Activated T-helper 2 cell treated with anti-CD3 and anti-CD28 coated beads, Interferon-gamma antibody, Interleukin-2, Interleukin-4, amounts not matched to agents 10 μg/mL and 5 μg/mL and 100 μg/mL, durations not matched to agents 14 hours and 24 hours and 36 hours (primary cell): ENCODE measurements around the gene TMEM117. TPM values are rescaled to one million over a fixed set of nuclear protein-coding genes. Genes with fewer than 3 reads are reported as not detected.
"Not testable (repeated sequence)": the region's sequence is repeated elsewhere in the genome, so short reads cannot be mapped to it uniquely, and the experiment has no call there.

Experiments used
- DNase-seq: peaks from one replicate; pipeline ENCODE4 v3.0.0; 2021; ENCODE audit warnings: low spot score
- H3K27ac Mint-ChIP-seq: one replicate; pipeline ENCODE4 v1.8.0; 2021; ENCODE audit warnings: mixed read lengths
- H3K27me3 Mint-ChIP-seq: one replicate; pipeline ENCODE4 v1.8.0; 2021; ENCODE audit warnings: low read depth, mixed read lengths
- H3K36me3 Mint-ChIP-seq: one replicate; pipeline ENCODE4 v1.8.0; 2021; ENCODE audit warnings: low read depth, mixed read lengths
- H3K4me1 Mint-ChIP-seq: one replicate; pipeline ENCODE4 v1.8.0; 2021; ENCODE audit warnings: low read depth, mixed read lengths
- H3K4me3 Mint-ChIP-seq: one replicate; pipeline ENCODE4 v1.8.0; 2021; ENCODE audit warnings: low read depth, mild to moderate bottlenecking, moderate library complexity, mixed read lengths
- H3K9me3 Mint-ChIP-seq: one replicate; pipeline ENCODE4 v1.8.0; 2021; ENCODE audit warnings: mixed read lengths
- intact Hi-C: fragments of 100-400 bp; cut with micrococcal nuclease; formaldehyde crosslinking; loops from one replicate; pipeline ENCODE4 v1.15.1; 2023
- total RNA-seq: library from RNA; stranded (reverse); gene quantifications from 2 replicates; pipeline ENCODE4 v1.2.3, GENCODE V29; 2022

TMEM117 gene
- total RNA-seq, 1 donor from 2014 or later = 1.3 TPM

DNA sequence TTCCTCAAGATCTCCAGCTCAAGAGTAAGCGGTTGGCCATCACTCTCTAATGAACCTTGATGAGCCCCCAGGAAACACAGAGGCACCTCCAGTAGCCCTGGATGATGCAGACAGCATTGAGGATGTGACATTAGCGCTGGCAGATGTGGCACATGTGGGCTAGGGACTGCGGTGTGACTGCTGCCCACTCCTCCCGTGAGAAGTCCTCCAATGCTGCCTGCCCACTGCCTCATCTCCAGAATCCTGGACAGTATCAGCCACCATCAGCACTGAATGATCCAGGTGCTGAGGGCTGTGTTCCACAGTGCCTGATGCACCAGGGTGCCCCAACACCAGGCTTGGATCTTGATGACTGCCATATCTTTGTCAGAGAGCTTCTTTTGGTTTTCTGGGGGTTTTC lies 412.6 kb downstream of the TMEM117 start:
- no peak for DNase-seq
- H3K9me3 Mint-ChIP-seq = no peaks in the 10 kb centered on the region
- H3K27ac Mint-ChIP-seq = no peak overlapping the region
- H3K4me1 Mint-ChIP-seq = no peaks in the 10 kb centered on the region
- no peak overlapping the region for H3K4me3 Mint-ChIP-seq
- no peaks in the 10 kb centered on the region for H3K36me3 Mint-ChIP-seq
- no peaks in the 10 kb centered on the region for H3K27me3 Mint-ChIP-seq
- intact Hi-C loops = no loop called here

DNA sequence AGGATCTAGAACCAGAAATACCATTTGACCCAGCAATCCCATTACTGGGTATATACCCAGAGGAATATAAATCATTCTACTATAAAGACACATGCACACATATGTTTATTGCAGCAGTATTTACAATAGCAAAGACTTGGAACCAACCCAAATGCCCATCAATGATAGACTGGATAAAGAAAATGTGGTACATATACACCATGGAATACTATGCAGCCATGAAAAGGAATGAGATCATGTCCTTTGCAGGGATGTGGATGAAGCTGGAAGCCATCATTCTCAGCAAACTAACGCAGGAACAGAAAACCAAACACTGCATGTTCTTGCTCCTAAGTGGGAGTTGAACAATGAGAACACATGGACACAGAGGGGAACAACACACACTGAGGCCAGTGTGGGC lies 414.6 kb downstream of the TMEM117 start:
- H3K4me1 Mint-ChIP-seq, H3K27ac Mint-ChIP-seq, DNase-seq, H3K9me3 Mint-ChIP-seq, H3K36me3 Mint-ChIP-seq, H3K4me3 Mint-ChIP-seq, intact Hi-C loops, H3K27me3 Mint-ChIP-seq: not testable (repeated sequence)

DNA sequence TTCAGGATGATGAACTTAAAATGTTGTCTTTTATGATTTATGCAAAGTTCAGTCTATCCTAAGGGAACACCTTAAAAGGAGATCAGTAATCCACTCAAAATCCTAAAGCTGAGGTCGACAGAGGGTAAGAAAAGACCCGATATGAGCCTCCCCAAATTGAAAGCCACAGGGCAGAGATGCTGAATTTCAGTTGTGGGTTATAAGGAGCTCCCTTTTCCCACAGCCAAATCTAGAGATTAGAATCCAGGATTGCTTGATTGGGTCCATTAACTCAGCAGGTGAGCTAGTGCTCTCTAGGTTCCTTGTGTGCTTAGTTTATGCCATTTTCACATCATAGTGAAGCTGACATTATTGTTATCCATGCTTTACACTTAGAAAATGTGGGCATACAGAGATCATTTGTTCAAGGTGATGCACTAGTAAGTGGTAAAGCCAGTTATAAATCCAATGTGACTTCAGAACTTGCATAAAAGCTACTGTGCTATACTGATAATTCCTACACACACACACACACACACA lies 417.5 kb downstream of the TMEM117 start:
- H3K27ac Mint-ChIP-seq = no peak overlapping the region

DNA sequence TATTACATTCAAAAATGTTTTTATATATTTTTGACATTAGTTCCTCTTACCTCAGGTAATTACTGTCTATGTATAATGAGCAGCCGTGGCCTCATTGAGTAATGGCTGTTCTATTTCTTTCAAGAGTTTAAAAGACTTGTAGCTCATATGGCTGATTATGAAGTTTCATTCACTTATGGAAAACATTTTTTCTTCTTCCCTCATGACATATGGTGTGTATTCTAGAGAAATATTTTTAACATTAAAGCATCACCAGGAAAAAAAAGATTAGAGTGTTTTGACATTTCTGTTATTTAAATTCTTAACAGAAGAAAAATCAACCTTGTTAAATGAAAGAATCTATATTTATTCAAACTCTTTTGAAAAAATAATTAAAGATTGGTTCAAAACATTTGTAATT lies 422.4 kb downstream of the TMEM117 start:
- H3K4me1 Mint-ChIP-seq = no peaks in the 10 kb centered on the region
- no peaks in the 10 kb centered on the region for H3K9me3 Mint-ChIP-seq
- DNase-seq = no peak
- intact Hi-C loops = no loop called here
- no peak overlapping the region for H3K27ac Mint-ChIP-seq
- no peaks in the 10 kb centered on the region for H3K36me3 Mint-ChIP-seq
- no peak overlapping the region for H3K4me3 Mint-ChIP-seq
- no peaks in the 10 kb centered on the region for H3K27me3 Mint-ChIP-seq

More for the DNA sequence above, 417.5 kb downstream of the TMEM117 start:
- no peak for DNase-seq
- Mint-ChIP-seq H3K36me3 (no peaks in the 10 kb centered on the region), H3K27me3 (no peaks in the 10 kb centered on the region), H3K4me1 (no peaks in the 10 kb centered on the region), H3K9me3 (no peaks in the 10 kb centered on the region), H3K4me3 (no peak overlapping the region)
- intact Hi-C loops = no loop called here

DNA sequence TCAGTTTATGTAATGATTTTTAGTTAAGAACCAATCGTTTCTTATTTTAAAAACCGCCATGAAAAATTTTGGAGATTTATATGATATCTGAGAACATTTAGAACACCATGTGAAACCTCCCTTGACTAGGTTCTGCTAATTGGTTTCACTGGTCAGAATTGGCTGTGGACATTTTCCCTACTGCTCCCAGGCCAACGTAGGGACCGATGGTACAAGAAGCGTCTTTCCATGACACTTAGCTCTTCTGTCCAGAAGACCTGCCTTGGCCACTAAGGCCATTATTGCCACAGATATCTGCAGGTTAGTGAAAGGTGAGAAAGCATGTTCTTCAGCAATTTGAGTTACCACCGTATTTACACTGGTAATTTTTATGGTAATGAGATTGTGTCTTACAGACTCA lies 424.0 kb downstream of the TMEM117 start:
- H3K4me1 Mint-ChIP-seq = no peaks in the 10 kb centered on the region
- intact Hi-C loops = no loop called here
- no peaks in the 10 kb centered on the region for H3K9me3 Mint-ChIP-seq
- H3K27me3 Mint-ChIP-seq = no peaks in the 10 kb centered on the region
- no peak overlapping the region for H3K27ac Mint-ChIP-seq
- no peak for DNase-seq
- no peaks in the 10 kb centered on the region for H3K36me3 Mint-ChIP-seq
- H3K4me3 Mint-ChIP-seq = no peak overlapping the region

DNA sequence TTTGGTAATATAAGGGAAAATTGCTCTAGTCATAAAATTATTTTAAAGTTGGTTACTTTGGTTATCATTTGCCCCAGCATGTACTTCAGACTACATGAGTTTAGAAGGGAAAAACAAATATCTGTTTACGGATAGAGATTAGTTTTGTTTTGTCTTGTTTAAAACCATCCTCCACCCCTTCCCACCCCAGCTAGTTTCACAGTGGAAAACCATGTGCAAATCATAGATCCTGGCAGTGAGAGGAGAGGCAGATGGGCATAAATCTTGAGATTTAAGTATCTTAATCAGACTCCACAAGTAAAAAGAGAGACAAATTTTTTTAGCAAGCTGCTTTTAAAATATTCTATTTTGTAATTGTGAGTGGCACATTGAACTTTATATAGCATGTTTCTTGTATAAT lies 424.7 kb downstream of the TMEM117 start:
- no peaks in the 10 kb centered on the region for H3K36me3 Mint-ChIP-seq
- no peaks in the 10 kb centered on the region for H3K27me3 Mint-ChIP-seq
- no peak overlapping the region for H3K27ac Mint-ChIP-seq
- no peaks in the 10 kb centered on the region for H3K4me1 Mint-ChIP-seq
- no peaks in the 10 kb centered on the region for H3K9me3 Mint-ChIP-seq
- intact Hi-C loops = no loop called here
- no peak overlapping the region for H3K4me3 Mint-ChIP-seq
- DNase-seq = no peak

DNA sequence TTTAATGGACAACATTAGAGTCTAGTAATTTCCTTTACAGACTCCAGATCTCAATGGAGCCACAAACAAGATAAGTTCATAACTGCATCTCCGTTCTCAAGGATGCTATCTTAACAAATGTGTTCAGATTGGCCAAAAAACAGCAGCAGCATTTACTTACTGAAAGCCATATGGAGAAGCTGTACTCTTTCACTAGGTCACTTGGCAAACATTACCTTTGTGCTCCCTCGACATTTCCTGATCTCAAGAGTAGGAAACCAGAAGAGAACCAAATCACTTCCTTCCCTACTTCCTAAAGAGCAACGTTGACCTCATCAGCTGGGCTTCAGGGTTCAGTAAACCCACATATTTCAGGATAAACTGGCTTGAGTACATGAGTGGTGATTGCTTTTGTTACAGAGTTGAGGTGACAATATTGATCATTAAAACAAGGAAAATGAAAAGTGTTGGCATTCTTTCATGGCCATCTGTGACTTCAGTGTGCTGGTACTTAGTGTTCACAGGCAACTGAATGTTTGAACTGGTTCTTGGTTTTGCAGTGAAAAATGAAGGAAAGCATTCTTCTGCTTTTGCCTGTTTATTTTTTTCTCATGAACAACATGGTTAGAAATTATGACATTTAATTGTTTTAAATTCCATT lies 449.6 kb downstream of the TMEM117 start:
- no peak overlapping the region for H3K4me3 Mint-ChIP-seq

DNA sequence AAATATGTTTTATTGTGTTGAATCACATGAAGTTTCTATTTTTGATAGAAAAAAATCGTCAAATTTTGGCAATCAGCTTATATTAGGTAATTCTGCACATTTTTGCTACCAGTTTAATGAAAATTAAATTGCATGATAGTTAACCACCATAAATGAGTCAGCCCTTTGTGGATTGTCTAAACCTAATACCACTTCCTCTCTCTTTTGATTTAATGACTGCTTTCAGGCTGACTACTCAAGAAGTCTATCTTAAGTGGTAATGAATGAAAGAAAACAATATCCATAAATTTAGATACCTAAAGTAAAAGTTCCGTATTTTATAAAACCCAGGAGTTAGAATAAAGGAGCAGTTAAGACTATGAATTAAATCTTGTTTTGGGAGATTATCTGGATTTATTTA lies 450.5 kb downstream of the TMEM117 start:
- Mint-ChIP-seq H3K4me1 (peaks cover 8% of the 10 kb centered on the region), H3K27ac (no peak overlapping the region), H3K36me3 (no peaks in the 10 kb centered on the region), H3K4me3 (no peak overlapping the region), H3K27me3 (no peaks in the 10 kb centered on the region), H3K9me3 (no peaks in the 10 kb centered on the region)
- intact Hi-C loops = no loop called here
- no peak for DNase-seq

More for the DNA sequence above, 449.6 kb downstream of the TMEM117 start:
- no peaks in the 10 kb centered on the region for H3K9me3 Mint-ChIP-seq
- no peak overlapping the region for H3K27ac Mint-ChIP-seq
- DNase-seq = no peak
- peaks cover 8% of the 10 kb centered on the region for H3K4me1 Mint-ChIP-seq
- intact Hi-C loops = no loop called here
- H3K36me3 Mint-ChIP-seq = no peaks in the 10 kb centered on the region
- no peaks in the 10 kb centered on the region for H3K27me3 Mint-ChIP-seq

DNA sequence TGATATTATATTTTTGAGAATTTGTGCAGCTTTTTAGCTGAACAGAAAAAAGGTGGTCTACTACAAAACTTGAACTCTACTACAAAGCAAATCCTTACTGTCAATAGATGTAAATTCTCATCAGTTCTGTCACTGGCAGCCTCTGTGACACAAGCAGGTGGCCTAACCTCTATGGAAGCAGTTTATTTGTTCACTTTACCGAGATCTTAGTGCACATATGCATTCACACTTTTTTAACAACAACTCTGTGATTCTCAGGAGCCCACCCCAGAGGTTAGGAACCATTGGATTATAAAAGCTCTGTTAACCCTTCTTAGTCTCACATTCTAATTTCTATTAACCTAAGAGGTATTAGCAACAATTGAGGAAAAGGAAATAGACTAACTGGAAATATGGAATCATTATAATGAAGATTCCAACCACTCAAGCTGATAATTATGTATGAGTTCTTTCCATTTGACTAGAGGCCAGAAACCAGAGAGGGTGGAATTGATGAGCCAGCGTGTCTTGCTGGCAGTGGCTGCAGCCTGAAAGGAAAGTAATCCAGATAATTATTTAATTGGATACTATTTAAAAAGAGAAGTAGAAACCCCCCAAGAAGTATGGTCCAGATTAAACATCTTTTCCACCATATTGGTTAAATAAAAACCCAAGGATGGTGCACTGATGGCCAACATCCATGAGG lies 451.1 kb downstream of the TMEM117 start:
- H3K27ac Mint-ChIP-seq = no peak overlapping the region
- no peaks in the 10 kb centered on the region for H3K27me3 Mint-ChIP-seq
- no peak overlapping the region for H3K4me3 Mint-ChIP-seq
- intact Hi-C loops = no loop called here
- no peak for DNase-seq
- no peaks in the 10 kb centered on the region for H3K9me3 Mint-ChIP-seq
- H3K4me1 Mint-ChIP-seq = peaks cover 8% of the 10 kb centered on the region
- no peaks in the 10 kb centered on the region for H3K36me3 Mint-ChIP-seq

DNA sequence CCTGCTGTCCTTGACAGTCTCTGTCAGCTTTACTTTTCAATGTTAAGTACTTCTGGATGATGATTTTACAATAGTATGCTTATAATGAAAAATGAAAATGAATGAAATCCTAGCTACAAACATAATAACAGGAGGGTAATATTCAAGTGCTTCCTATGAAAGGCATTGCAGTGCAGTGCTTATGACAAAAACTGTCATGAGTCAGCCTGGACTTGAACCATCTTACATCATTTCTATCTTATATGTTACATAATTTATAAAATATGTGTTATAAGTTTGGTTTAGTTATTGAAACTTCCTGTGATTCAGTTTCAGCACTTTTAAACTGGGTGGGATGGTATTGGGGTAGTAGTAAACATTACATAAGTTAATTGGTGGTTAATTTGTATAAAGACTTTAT lies 451.7 kb downstream of the TMEM117 start:
- intact Hi-C loops = no loop called here
- no peak for DNase-seq
- no peaks in the 10 kb centered on the region for H3K27me3 Mint-ChIP-seq
- no peaks in the 10 kb centered on the region for H3K36me3 Mint-ChIP-seq
- H3K9me3 Mint-ChIP-seq = peaks cover 4% of the 10 kb centered on the region
- H3K27ac Mint-ChIP-seq = no peak overlapping the region
- peaks cover 10% of the 10 kb centered on the region for H3K4me1 Mint-ChIP-seq
- H3K4me3 Mint-ChIP-seq = no peak overlapping the region

DNA sequence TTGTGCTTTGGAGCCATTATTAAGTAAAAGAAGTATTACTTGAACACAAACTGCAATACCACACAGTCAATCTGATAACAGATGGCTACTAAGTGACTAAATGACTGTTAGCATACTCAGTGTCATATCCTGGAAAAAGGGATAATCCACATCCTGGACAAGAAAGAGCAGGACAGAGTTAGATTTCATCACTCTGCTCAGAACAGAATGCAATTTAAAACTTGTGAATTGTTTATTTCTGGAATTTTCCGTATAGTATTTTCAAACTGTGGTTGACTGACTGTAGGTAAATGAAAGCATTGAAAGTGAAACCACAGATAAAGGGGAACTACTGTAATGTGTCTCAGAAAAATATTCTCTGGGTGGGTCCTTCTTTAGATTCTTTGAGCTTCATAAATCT lies 458.8 kb downstream of the TMEM117 start:
- Mint-ChIP-seq H3K27me3 (no peaks in the 10 kb centered on the region), H3K4me1 (peaks cover 9% of the 10 kb centered on the region), H3K36me3 (no peaks in the 10 kb centered on the region), H3K4me3 (no peak overlapping the region), H3K9me3 (peaks cover 9% of the 10 kb centered on the region), H3K27ac (no peak overlapping the region)
- intact Hi-C loops = no loop called here
- DNase-seq = no peak

DNA sequence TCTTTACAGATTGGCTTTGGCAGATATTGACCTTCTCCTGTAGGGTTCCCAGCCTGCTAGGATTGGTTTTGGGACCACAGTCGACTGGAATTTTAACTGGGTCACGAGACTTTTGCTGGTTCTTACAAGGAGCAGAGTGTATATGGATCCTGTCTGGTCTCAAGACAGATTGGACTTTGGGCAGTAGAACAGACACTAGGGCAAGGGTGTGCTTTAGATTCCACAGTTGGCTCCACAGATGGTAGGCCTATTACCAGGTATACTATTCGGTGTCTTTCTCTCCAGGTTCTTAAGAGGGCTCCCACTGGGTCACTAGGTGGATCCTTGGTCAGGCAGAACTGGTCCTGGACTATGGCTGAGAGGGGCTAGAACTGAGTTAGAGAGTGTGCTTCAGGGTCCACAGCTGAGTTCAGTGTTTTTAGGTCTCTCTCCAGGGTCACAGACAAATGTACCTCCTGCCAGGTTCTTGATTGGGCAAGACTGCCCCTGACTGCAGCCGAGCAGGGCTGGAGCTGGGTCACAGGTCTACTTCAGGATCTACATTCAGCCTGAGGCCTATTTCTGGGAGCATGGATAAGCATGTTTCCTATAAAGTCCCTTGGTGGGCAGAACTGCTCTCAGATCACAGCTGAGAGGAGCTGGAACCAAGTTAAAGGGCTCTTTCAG lies 460.2 kb downstream of the TMEM117 start:
- Mint-ChIP-seq H3K36me3 (no peaks in the 10 kb centered on the region), H3K4me3 (no peak overlapping the region), H3K9me3 (peaks cover 9% of the 10 kb centered on the region), H3K4me1 (peaks cover 9% of the 10 kb centered on the region), H3K27me3 (no peaks in the 10 kb centered on the region), H3K27ac (no peak overlapping the region)
- no peak for DNase-seq
- intact Hi-C loops = no loop called here

DNA sequence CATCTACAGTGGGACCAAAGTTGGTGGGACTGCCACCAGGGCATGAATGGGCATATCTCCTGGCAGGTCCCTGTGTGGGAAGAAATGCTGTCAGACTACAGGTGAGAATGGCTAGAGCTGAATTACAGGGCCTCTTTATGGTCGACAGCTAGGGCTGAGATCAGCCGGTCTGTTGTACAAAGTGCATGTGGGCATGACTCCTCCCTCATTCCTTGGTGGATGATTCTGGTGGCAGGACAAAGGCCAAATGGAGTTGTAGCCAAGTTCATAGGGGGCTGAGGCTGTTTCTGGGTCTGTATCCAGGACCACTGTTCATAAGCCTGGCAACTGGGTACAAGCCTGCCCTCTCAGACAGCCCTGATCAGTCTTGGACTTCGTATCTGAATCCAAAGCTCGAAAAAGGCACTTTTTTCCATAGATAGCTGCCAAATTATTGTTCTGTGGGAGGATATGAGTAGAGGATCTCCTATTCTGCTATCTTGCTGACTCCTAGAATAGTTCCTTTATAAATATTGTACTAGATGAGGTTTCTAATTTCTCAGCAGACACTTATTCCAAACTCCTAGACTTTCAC lies 460.8 kb downstream of the TMEM117 start:
- no peak overlapping the region for H3K4me3 Mint-ChIP-seq
- H3K4me1 Mint-ChIP-seq = peaks cover 9% of the 10 kb centered on the region
- H3K27ac Mint-ChIP-seq = no peak overlapping the region
- no peaks in the 10 kb centered on the region for H3K36me3 Mint-ChIP-seq
- peaks cover 9% of the 10 kb centered on the region for H3K9me3 Mint-ChIP-seq
- no peak for DNase-seq
- intact Hi-C loops = no loop called here
- no peaks in the 10 kb centered on the region for H3K27me3 Mint-ChIP-seq
